Body of pancreas (tissue), 4 donors: Measurements from ENCODE around the gene KRTAP1-4.

Source experiments
- CTCF ChIP-seq, 7 experiments: fragments of 450-650 bp in 4 of 7; fragments of 200-600 bp in 3 of 7; sonication (generic) in 3 of 7; IDR thresholded peaks; one replicate each; pipeline ENCODE4 v1.5.1; 2016 to 2019; ENCODE audit warnings: antibody characterized with exemption in 7 of 7
- POLR2A ChIP-seq, 3 donors: fragments of 450-650 bp; IDR thresholded peaks; one replicate each; pipeline ENCODE4 v1.6.1; 2016; ENCODE audit warnings: antibody characterized with exemption in 3 of 3, mild to moderate bottlenecking in 2 of 3

GRCh38 chr17:40986920-40987319 is 43.1 kb downstream of the KRTAP1-4 start:
- TF ChIP-seq POLR2A (IDR thresholded peaks at IDR 0.05): no peak
- TF ChIP-seq CTCF (IDR thresholded peaks at IDR 0.05): no peak
